ENCODE results near the gene NEK10.
"Not testable (repeated sequence)": the region's sequence is repeated elsewhere in the genome, so short reads cannot be mapped to it uniquely, and the experiment has no call there.

Gene NEK10

GRCh38 chr3:27345493-27345892 lies 23.7 kb downstream of the NEK10 start:
- Histone ChIP-seq H3K36me3 (ENCODE audit: control insufficient read depth, insufficient read depth, low read length) (no peaks in the 10 kb centered on the region), H3K27me3 (ENCODE audit: control insufficient read depth, insufficient read depth, low read length) (no peaks in the 10 kb centered on the region), H3K9me3 (ENCODE audit: control insufficient read depth, low read length) (no peaks in the 10 kb centered on the region), H3K4me1 (ENCODE audit: control insufficient read depth, insufficient read depth, low read length) (peaks cover 6% of the 10 kb centered on the region), H3K4me3 (ENCODE audit: low read length) (no peak overlapping the region), H3K9ac (ENCODE audit: low read length) (no peak overlapping the region)

GRCh38 chr3:27345045-27345444 lies 24.1 kb downstream of the NEK10 start:
- no peaks in the 10 kb centered on the region for H3K9me3 ChIP-seq (ENCODE audit: control insufficient read depth, low read length)
- no peak overlapping the region for H3K9ac ChIP-seq (ENCODE audit: low read length)
- H3K27me3 ChIP-seq (ENCODE audit: control insufficient read depth, insufficient read depth, low read length): no peaks in the 10 kb centered on the region
- H3K4me3 ChIP-seq (ENCODE audit: low read length): no peak overlapping the region
- H3K36me3 ChIP-seq (ENCODE audit: control insufficient read depth, insufficient read depth, low read length): no peaks in the 10 kb centered on the region
- peaks cover 6% of the 10 kb centered on the region for H3K4me1 ChIP-seq (ENCODE audit: control insufficient read depth, insufficient read depth, low read length)

GRCh38 chr3:27344192-27344591 lies 25.0 kb downstream of the NEK10 start:
- Histone ChIP-seq H3K4me1 (ENCODE audit: control insufficient read depth, insufficient read depth, low read length) (peaks cover 6% of the 10 kb centered on the region), H3K9me3 (ENCODE audit: control insufficient read depth, low read length) (no peaks in the 10 kb centered on the region), H3K4me3 (ENCODE audit: low read length) (no peak overlapping the region)

GRCh38 chr3:27342267-27342666 lies 26.9 kb downstream of the NEK10 start:
- H3K4me1 ChIP-seq (ENCODE audit: control insufficient read depth, insufficient read depth, low read length): peaks cover 6% of the 10 kb centered on the region
- H3K9me3 ChIP-seq (ENCODE audit: control insufficient read depth, low read length): no peaks in the 10 kb centered on the region
- no peak overlapping the region for H3K9ac ChIP-seq (ENCODE audit: low read length)
- H3K27me3 ChIP-seq (ENCODE audit: control insufficient read depth, insufficient read depth, low read length): no peaks in the 10 kb centered on the region
- H3K36me3 ChIP-seq (ENCODE audit: control insufficient read depth, insufficient read depth, low read length): no peaks in the 10 kb centered on the region
- H3K4me3 ChIP-seq (ENCODE audit: low read length): no peak overlapping the region

More at GRCh38 chr3:27344192-27344591, 25.0 kb downstream of the NEK10 start:
- H3K27me3 ChIP-seq (ENCODE audit: control insufficient read depth, insufficient read depth, low read length): no peaks in the 10 kb centered on the region
- no peak overlapping the region for H3K9ac ChIP-seq (ENCODE audit: low read length)
- no peaks in the 10 kb centered on the region for H3K36me3 ChIP-seq (ENCODE audit: control insufficient read depth, insufficient read depth, low read length)

- Histone ChIP-seq H3K4me1 (ENCODE audit: control insufficient read depth, insufficient read depth, low read length) (peaks cover 6% of the 10 kb centered on the region), H3K27me3 (ENCODE audit: control insufficient read depth, insufficient read depth, low read length) (no peaks in the 10 kb centered on the region)
Measured at GRCh38 chr3:27340534-27340933, 28.6 kb downstream of the NEK10 start.

GRCh38 chr3:27335571-27335970 lies 33.6 kb downstream of the NEK10 start:
- Histone ChIP-seq H3K27me3 (ENCODE audit: control insufficient read depth, insufficient read depth, low read length) (no peaks in the 10 kb centered on the region), H3K36me3 (ENCODE audit: control insufficient read depth, insufficient read depth, low read length) (no peaks in the 10 kb centered on the region), H3K9me3 (ENCODE audit: control insufficient read depth, low read length) (no peaks in the 10 kb centered on the region), H3K9ac (ENCODE audit: low read length) (no peak overlapping the region), H3K4me3 (ENCODE audit: low read length) (no peak overlapping the region), H3K4me1 (ENCODE audit: control insufficient read depth, insufficient read depth, low read length) (no peaks in the 10 kb centered on the region)

More at GRCh38 chr3:27340534-27340933, 28.6 kb downstream of the NEK10 start:
- no peak overlapping the region for H3K9ac ChIP-seq (ENCODE audit: low read length)
- no peak overlapping the region for H3K4me3 ChIP-seq (ENCODE audit: low read length)
- no peaks in the 10 kb centered on the region for H3K9me3 ChIP-seq (ENCODE audit: control insufficient read depth, low read length)
- H3K36me3 ChIP-seq (ENCODE audit: control insufficient read depth, insufficient read depth, low read length): no peaks in the 10 kb centered on the region

- Histone ChIP-seq H3K4me1 (ENCODE audit: control insufficient read depth, insufficient read depth, low read length) (no peaks in the 10 kb centered on the region), H3K9me3 (ENCODE audit: control insufficient read depth, low read length) (no peaks in the 10 kb centered on the region), H3K9ac (ENCODE audit: low read length) (no peak overlapping the region), H3K4me3 (ENCODE audit: low read length) (no peak overlapping the region), H3K27me3 (ENCODE audit: control insufficient read depth, insufficient read depth, low read length) (no peaks in the 10 kb centered on the region), H3K36me3 (ENCODE audit: control insufficient read depth, insufficient read depth, low read length) (no peaks in the 10 kb centered on the region)
Measured at GRCh38 chr3:27333843-27334242, 35.3 kb downstream of the NEK10 start.

GRCh38 chr3:27328982-27329762 lies 40.0 kb downstream of the NEK10 start:
- H3K36me3 ChIP-seq (ENCODE audit: control insufficient read depth, insufficient read depth, low read length); H3K9me3 ChIP-seq (ENCODE audit: control insufficient read depth, low read length); H3K4me1 ChIP-seq (ENCODE audit: control insufficient read depth, insufficient read depth, low read length); H3K4me3 ChIP-seq (ENCODE audit: low read length); H3K27me3 ChIP-seq (ENCODE audit: control insufficient read depth, insufficient read depth, low read length); H3K9ac ChIP-seq (ENCODE audit: low read length): not testable (repeated sequence)

GRCh38 chr3:27326629-27327545 lies 42.3 kb downstream of the NEK10 start:
- Histone ChIP-seq H3K27me3 (ENCODE audit: control insufficient read depth, insufficient read depth, low read length) (no peaks in the 10 kb centered on the region), H3K9ac (ENCODE audit: low read length) (no peak overlapping the region), H3K36me3 (ENCODE audit: control insufficient read depth, insufficient read depth, low read length) (no peaks in the 10 kb centered on the region), H3K4me3 (ENCODE audit: low read length) (no peak overlapping the region), H3K4me1 (ENCODE audit: control insufficient read depth, insufficient read depth, low read length) (no peaks in the 10 kb centered on the region), H3K9me3 (ENCODE audit: control insufficient read depth, low read length) (no peaks in the 10 kb centered on the region)

GRCh38 chr3:27326202-27326601 lies 43.0 kb downstream of the NEK10 start:
- Histone ChIP-seq H3K9ac (ENCODE audit: low read length) (no peak overlapping the region), H3K4me3 (ENCODE audit: low read length) (no peak overlapping the region), H3K9me3 (ENCODE audit: control insufficient read depth, low read length) (no peaks in the 10 kb centered on the region), H3K4me1 (ENCODE audit: control insufficient read depth, insufficient read depth, low read length) (no peaks in the 10 kb centered on the region), H3K27me3 (ENCODE audit: control insufficient read depth, insufficient read depth, low read length) (no peaks in the 10 kb centered on the region), H3K36me3 (ENCODE audit: control insufficient read depth, insufficient read depth, low read length) (no peaks in the 10 kb centered on the region)

GRCh38 chr3:27325419-27325818 lies 43.8 kb downstream of the NEK10 start:
- Histone ChIP-seq H3K4me3 (ENCODE audit: low read length) (no peak overlapping the region), H3K9ac (ENCODE audit: low read length) (no peak overlapping the region), H3K36me3 (ENCODE audit: control insufficient read depth, insufficient read depth, low read length) (no peaks in the 10 kb centered on the region), H3K9me3 (ENCODE audit: control insufficient read depth, low read length) (no peaks in the 10 kb centered on the region), H3K4me1 (ENCODE audit: control insufficient read depth, insufficient read depth, low read length) (no peaks in the 10 kb centered on the region), H3K27me3 (ENCODE audit: control insufficient read depth, insufficient read depth, low read length) (no peaks in the 10 kb centered on the region)

- H3K4me3 ChIP-seq (ENCODE audit: low read length): no peak overlapping the region
- no peaks in the 10 kb centered on the region for H3K27me3 ChIP-seq (ENCODE audit: control insufficient read depth, insufficient read depth, low read length)
- no peak overlapping the region for H3K9ac ChIP-seq (ENCODE audit: low read length)
- no peaks in the 10 kb centered on the region for H3K4me1 ChIP-seq (ENCODE audit: control insufficient read depth, insufficient read depth, low read length)
- no peaks in the 10 kb centered on the region for H3K36me3 ChIP-seq (ENCODE audit: control insufficient read depth, insufficient read depth, low read length)
- no peaks in the 10 kb centered on the region for H3K9me3 ChIP-seq (ENCODE audit: control insufficient read depth, low read length)
Measured at GRCh38 chr3:27324686-27325085, 44.5 kb downstream of the NEK10 start.
